HG03575 (cell line): ENCODE measurements around the gene RNU1-3.
"Not testable (repeated sequence)": the region's sequence is repeated elsewhere in the genome, so short reads cannot be mapped to it uniquely, and the experiment has no call there.

ENCODE experiments used
- ATAC-seq: cut with Tn5 transposase; IDR thresholded peaks from one replicate; pipeline ENCODE4 v1.9.1; 2021; ENCODE audit not compliant: unreplicated experiment, insufficient number of reproducible peaks, low FRiP score; ENCODE audit errors: extremely low read depth

RNU1-3 gene

GRCh38 chr1:16643001-16643411, 23.7 kb downstream of the RNU1-3 start:
- ATAC-seq, result not testable (repeated sequence)

- ATAC-seq, result not testable (repeated sequence)
Observed at GRCh38 chr1:16642025-16642966, 24.5 kb downstream of the RNU1-3 start.

GRCh38 chr1:16641159-16641975, 25.4 kb downstream of the RNU1-3 start:
- not testable (repeated sequence) for ATAC-seq

DNA sequence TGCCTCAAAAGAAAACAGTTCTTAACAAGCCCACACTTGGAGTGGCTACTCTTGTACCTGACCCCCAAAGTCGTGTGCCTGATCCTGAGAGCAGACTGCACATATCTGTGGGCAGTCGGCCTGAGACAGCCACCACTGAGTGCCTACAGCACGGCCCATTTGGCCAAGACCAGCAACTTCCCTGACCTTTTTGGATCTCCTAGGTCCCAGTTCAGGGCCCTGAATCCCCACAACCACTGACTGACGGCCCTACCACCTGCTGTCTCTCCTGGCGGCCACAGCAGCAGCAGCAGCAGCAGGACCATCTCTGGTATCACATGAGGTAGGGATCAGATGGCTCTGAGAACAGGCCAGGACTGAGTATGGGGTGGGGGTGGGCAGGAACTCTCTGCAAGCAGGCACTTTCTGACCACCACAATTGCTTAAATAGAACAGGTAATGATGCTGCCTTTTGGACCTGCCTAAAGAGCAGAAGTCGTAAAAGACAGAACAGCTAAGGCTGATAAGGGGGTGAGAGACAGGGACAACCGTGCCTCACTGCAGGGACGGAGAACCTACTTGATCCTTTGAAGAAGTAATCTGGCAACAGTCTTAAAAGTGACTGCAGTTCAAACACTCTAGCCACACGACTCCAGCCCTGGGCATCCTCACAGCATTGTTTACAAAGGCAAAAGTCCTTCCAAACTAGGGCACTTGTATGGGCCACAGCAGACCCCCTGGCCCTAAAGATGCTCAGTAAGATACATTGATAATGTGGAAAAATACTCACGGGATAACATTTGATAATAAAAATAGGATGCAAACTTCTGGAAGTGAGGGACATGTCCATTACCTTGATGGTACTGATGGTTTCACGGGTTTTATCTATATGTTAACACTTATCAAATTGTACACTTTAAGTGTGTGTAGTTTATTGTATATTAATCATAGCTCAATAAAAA, 27.4 kb downstream of the RNU1-3 start:
- ATAC-seq, result not testable (repeated sequence)

- ATAC-seq, result not testable (repeated sequence)
Observed at GRCh38 chr1:16637941-16638778, 28.6 kb downstream of the RNU1-3 start.

- ATAC-seq, result not testable (repeated sequence)
Observed at GRCh38 chr1:16636551-16637195, 30.1 kb downstream of the RNU1-3 start.

GRCh38 chr1:16635959-16636358, 30.8 kb downstream of the RNU1-3 start:
- ATAC-seq, result not testable (repeated sequence)

GRCh38 chr1:16633540-16634282, 33.0 kb downstream of the RNU1-3 start:
- ATAC-seq, result not testable (repeated sequence)

DNA sequence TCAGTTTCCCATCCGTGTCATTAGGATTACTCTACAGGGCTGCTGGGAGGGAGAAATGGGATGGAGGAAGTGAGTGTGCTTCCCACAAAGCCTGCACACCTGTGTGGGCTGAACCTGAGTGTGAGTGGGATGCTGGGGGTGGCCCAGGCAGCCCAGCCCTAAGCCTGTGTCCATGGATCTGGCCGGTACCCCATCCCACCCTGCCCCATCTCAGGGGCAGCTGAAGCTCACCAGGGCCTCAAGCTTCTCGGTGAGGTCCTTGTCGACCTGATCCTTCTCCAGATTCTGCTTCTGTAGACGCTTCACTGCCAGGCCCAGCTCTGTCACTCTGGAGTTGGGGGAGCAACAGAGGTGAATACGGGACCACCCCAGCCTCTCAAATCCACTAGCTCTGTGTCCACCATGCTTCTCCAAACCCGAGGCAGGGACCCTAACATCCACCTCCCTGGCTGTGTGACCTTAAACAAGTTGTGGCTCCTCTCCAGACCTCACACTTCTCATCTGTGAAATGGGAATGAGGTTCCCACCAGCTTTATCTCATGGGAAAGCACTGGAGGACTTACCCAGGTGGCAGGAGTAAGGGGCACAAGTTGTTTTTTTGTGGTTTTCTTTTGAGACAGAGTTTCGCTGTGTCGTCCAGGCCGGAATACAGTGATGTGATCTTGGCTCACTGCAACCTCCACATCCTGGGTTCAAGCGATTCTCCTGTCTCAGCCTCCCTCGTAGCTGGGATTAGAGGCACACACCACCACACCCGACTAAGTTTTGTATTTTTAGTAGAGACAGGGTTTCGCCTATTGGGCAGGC, 34.5 kb downstream of the RNU1-3 start:
- ATAC-seq, result not testable (repeated sequence)

- no peak for ATAC-seq
Observed at GRCh38 chr1:16631248-16632043, 35.3 kb downstream of the RNU1-3 start.

GRCh38 chr1:16630661-16631247, 36.0 kb downstream of the RNU1-3 start:
- no peak for ATAC-seq

- not testable (repeated sequence) for ATAC-seq
Observed at GRCh38 chr1:16629916-16630530, 36.7 kb downstream of the RNU1-3 start.

GRCh38 chr1:16628361-16629111, 38.2 kb downstream of the RNU1-3 start:
- ATAC-seq, result no peak
